Pancreas (tissue), 10 donors: ENCODE results near the gene TSPEAR. TPM values are rescaled to one million over a fixed set of nuclear protein-coding genes. Genes with fewer than 3 reads are reported as not detected.
"Not testable (repeated sequence)": the region's sequence is repeated elsewhere in the genome, so short reads cannot be mapped to it uniquely, and the experiment has no call there.

ENCODE experiments used
- ATAC-seq, 4 donors: fragments of 200-7000 bp; cut with Tn5 transposase; one replicate each; pipeline versions ENCODE4 v1.8.0 to v1.9.1; 2020; ENCODE audit warnings: mild to moderate bottlenecking in 4 of 4, moderate library complexity in 4 of 4
- DNase-seq, 6 donors: peaks; one replicate each; pipeline ENCODE4 v3.0.0-alpha.2; 2020
- FAIRE-seq: peaks from 2 replicates; lab custom pipeline; 2012; peaks lifted over from hg19 to GRCh38; lab: Jason Lieb, UNC
- H3K27ac ChIP-seq, 4 donors: fragments of 200-600 bp; sonication (generic); 1 replicate in 3 of 4; 2 replicates in 1 of 4; pipeline versions ENCODE4 v1.5.0 to v1.8.0; 2020
- H3K27me3 ChIP-seq, 4 donors: fragments of 200-600 bp; one replicate each; pipeline ENCODE4 v1.8.0; 2021
- H3K36me3 ChIP-seq, 3 donors: fragments of 200-600 bp; sonication (generic) in 1 of 3; one replicate each; pipeline versions ENCODE4 v1.5.0 to v1.8.0; 2020 to 2021
- H3K4me1 ChIP-seq, 3 donors: fragments of 200-600 bp; one replicate each; pipeline ENCODE4 v1.8.0; 2021
- H3K4me3 ChIP-seq, 4 donors: fragments of 200-600 bp; sonication (generic) in 2 of 4; one replicate each; pipeline versions ENCODE4 v1.5.0 to v1.8.0; 2020 to 2021
- H3K9me3 ChIP-seq, 4 donors: fragments of 200-600 bp; one replicate each; pipeline ENCODE4 v1.8.0; 2021
- WGBS, 2 donors: extraction: QIAGEN DNeasy Blood & Tissue Kit; methylation state at CpG; one replicate each; pipeline ENCODE4 v1.1.7; 2013; 5-methylcytosine and 5-hydroxymethylcytosine counted together
- intact Hi-C, 3 donors: fragments of 100-400 bp; cut with DNase I; formaldehyde crosslinking; loops; one replicate each; pipeline versions ENCODE4 v1.11.1 to v1.14.2; 2022
- polyA plus RNA-seq, 2 donors: library from polyadenylated mRNA; stranded (reverse); fragments of 200-250 nt; gene quantifications; one replicate each; pipeline ENCODE4 v1.2.3, GENCODE V29; 2013
- total RNA-seq, 6 donors: library from RNA; stranded (reverse); fragmentation: NEBNext Ultra II Directional in 4 of 6; extraction: Animal tissue kit (Norgen Biotek cat#: 25700) in 4 of 6; gene quantifications; one replicate each; pipeline versions ENCODE4 v1.2.1 to v1.2.4, GENCODE V29; 2021 to 2023
- TF ChIP-seq, protein P1 (sequence below), 4 donors: fragments of 200-600 bp; sonication (generic) in 3 of 4; IDR thresholded peaks; one replicate each; pipeline versions ENCODE4 v1.5.0 to v1.8.0; 2021; ENCODE audit warnings: antibody characterized with exemption in 4 of 4
- donor health status: healthy with polysubstance abuse.
- donor health status: DM: no; HTN: no; CAD: no; lungs with moderate emphysema.
- donor health status: DM: no; HTN: no; CAD: no.
- donor health status: control.
- donor health status: control.
- donor health status: Bipolar disorder and iron deficiency.
- donor health status: DM: yes; HTN: yes; CAD: no.
- donor health status: DM: no; HTN: no; CAD: no.
- donor health status: DM: no; HTN: no; CAD: no.
- donor health status: DM: yes; HTN: yes; CAD: no.

TSPEAR gene
- total and polyA plus RNA-seq, 8 donors = 0.05 to 1.4 (median 0.25) TPM; not detected in 1

DNA sequence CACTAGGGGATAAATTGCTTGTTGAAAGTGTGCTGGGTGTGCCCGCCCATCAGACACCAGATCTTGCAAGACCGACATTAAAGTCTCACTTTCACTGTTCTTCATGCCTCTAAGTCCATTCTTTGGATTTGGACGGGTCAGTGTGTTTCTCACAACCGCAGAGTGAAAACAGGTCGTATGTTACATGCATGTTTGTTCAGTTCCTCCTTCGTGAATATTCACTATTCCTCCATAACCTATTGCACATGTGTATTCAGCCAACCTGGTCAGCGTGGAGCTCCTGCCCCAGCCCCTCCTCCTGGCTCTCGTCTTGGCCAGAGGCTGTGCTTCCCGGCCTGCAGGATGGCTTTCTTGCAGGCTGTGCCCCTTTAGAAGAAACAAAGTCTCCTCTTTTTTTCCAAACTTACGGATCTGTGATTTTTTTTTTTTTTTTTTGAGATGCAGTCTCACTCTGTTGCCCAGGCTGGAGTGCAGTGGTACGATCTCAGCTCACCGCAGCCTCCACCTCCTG, 116.9 kb downstream of the TSPEAR start:
- Histone ChIP-seq H3K27ac (no peak overlapping the region), H3K4me1 (no peaks in the 10 kb centered on the region), H3K27me3 (no peaks in the 10 kb centered on the region), H3K9me3 (no peaks in the 10 kb centered on the region), H3K4me3 (no peak overlapping the region), H3K36me3 (no peaks in the 10 kb centered on the region)
- TF ChIP-seq, protein P1, sequence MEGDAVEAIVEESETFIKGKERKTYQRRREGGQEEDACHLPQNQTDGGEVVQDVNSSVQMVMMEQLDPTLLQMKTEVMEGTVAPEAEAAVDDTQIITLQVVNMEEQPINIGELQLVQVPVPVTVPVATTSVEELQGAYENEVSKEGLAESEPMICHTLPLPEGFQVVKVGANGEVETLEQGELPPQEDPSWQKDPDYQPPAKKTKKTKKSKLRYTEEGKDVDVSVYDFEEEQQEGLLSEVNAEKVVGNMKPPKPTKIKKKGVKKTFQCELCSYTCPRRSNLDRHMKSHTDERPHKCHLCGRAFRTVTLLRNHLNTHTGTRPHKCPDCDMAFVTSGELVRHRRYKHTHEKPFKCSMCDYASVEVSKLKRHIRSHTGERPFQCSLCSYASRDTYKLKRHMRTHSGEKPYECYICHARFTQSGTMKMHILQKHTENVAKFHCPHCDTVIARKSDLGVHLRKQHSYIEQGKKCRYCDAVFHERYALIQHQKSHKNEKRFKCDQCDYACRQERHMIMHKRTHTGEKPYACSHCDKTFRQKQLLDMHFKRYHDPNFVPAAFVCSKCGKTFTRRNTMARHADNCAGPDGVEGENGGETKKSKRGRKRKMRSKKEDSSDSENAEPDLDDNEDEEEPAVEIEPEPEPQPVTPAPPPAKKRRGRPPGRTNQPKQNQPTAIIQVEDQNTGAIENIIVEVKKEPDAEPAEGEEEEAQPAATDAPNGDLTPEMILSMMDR (IDR thresholded peaks at IDR 0.05) = no peak
- no peak for FAIRE-seq
- ATAC-seq = no peak
- intact Hi-C loops = no loop called here
- 63 to 72% methylated on average over 12 of the region's 12 CpGs for WGBS, 2 donors
- no peak for DNase-seq

DNA sequence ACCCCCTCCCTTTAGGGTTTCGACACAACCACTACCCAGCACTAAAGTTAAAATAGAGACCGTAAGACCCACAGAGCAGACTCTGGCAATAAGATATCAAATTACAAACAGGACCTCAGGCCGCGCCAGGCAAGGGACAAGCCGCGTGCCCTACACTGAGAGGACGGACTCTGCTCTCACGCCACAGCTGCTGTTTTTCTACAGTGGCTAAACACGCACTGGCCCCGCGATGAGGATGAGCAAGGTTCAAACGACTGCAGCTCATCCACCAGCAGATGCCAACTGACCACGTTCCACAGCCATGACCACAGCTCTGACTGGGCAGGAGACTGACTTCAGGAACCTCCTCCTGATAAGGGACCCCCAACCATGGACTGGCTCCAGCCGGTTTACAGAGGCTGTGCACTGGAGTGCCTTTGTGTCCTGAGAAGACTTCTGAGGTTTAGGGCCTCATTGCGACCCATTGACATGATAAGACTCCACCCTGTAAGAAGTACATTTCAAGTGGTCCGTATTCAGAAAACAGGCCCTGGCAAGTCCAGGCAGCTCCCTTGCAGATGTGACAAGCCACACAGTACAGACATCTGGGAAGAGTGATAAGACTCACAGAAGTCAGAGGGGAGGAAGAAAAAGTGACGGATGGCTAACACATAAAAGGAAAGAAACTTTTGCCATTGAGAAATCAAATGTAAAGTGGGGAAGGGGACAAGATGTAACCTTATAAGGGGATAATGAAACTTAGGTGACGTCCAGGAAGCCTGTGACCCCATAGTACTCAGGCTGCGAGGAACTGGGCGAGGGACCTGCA, 117.6 kb downstream of the TSPEAR start:
- WGBS, 2 donors = 32 to 42% methylated on average over 20 of the region's 20 CpGs

DNA sequence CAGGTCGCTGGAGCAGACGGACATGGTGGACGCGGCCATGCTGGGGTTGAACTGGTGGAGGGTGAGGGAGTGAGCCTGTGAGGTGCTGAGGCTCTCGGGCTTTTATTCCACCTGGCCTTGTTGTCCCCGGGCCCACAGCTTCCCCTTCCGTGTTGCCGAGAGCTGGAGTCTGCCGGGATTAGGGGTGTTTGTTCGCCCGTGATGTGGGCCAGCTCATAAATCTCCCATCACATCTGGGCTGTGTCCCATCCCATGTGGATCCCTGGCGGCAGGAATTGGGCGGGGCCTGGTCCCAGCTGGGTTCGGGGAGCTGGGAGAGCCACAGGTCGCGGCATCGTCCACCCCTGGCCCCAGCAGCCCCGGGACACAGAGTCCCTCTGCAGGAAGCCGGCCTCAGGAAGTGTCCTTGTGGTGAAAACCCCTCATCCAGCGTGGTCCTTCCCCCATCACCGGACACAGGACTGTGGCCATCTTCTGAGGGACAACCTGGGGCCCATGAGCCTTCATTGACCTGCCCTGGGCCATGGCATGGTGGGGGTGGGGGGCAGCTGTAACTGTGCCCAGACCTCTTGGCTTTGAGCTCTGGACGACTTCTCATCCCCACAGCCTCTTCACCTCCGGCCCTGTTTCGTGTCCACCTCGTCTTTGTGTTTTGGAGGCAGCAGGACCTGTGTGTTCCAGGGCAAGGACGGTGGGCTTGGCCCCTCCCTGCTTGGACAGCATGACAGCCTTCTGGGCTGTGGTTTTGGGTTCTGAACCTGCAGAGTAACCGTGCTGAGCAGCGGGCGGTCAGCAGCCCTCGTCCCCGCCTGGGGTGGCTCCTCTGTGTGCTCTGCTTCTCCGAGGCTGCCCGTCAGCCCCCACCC, 118.7 kb downstream of the TSPEAR start, which contains the start of gene KRTAP10-6:
KRTAP10-6 (minus strand) TSS at position 60 of the 866 bp plus-strand sequence; CDS start at position 39, 21 bp downstream.
- Histone ChIP-seq H3K36me3 (no peaks in the 10 kb centered on the region), H3K4me3 (no peak within 1 kb of the TSS), H3K27ac (no peak within 1 kb of the TSS), H3K9me3 (no peaks in the 10 kb centered on the region), H3K4me1 (no peaks in the 10 kb centered on the region), H3K27me3 (no peaks in the 10 kb centered on the region)
- FAIRE-seq (no peak), ATAC-seq (no peak), DNase-seq (peak in 1 of 6 donors; percentile 52)
- TF ChIP-seq, protein P1 (IDR thresholded peaks at IDR 0.05) = no peak
- 52 to 63% methylated on average over 33 of the region's 33 CpGs for WGBS, 2 donors
- intact Hi-C loops = no loop called here

More for the DNA sequence above, 117.6 kb downstream of the TSPEAR start:
- Histone ChIP-seq H3K9me3 (no peaks in the 10 kb centered on the region), H3K36me3 (no peaks in the 10 kb centered on the region), H3K27me3 (no peaks in the 10 kb centered on the region), H3K27ac (no peak overlapping the region), H3K4me3 (no peak overlapping the region), H3K4me1 (no peaks in the 10 kb centered on the region)
- ATAC-seq (peak in 1 of 4 donors; percentile 12), DNase-seq (no peak), FAIRE-seq (no peak)
- TF ChIP-seq, protein P1 (IDR thresholded peaks at IDR 0.05) = no peak
- intact Hi-C loops = no loop called here

DNA sequence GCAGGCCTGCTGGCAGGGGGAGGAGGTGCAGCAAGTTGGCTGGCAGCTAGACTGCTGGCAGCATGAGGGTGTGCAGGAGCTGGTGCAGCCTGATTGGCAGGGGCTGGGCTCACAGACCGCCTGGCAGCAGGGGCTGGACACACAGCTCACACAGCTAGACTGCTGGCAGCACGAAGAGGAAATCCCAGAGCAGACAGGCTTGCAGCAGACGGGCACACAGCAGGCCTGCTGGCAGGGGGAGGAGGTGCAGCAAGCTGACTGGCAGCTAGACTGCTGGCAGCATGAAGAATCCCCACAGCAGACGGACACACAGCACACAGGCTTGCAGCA, 119.6 kb downstream of the TSPEAR start:
- intact Hi-C loops = not testable (repeated sequence)

DNA sequence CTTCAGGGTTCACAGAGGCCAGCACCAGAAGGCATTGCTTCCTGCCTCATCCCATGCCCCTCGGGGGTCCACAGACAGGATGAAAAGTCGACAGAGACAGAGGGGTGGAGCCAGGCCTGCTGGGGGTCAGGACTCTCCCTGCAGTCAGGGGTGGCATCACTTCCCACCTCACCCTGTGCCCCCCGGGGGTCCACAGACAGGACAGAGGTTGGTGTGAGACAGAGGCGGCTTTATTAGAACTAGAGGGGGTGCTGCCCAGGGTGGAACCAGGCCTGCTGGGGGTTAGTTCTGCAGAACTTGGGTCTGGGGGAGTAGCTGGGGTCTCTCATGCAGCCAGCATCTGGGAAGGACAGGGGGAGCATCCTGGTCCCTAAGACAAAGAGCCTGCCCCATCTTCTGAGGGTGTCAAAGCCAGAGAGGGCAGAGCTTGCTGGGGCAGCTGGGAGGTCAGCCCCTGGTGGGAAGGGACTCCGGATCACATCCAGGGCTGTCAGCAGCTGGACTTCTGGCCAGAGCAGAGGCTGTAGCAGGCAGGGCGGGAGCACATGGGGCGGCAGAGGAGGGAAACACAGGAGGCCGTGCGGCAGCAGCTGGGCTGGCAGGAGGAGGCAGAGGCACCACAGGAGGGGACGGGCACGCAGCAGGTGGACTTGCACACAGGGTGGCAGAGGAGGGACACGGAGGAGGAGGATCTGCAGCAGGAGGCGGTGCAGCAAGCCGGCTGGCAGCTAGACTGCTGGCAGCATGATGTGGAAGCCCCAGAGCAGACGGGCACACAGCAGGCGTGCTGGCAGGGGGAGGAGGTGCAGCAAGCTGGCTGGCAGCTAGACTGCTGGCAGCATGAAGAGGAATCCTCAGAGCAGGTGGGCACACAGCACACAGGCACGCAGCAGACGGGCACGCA, 120.2 kb downstream of the TSPEAR start:
- DNase-seq, H3K27ac ChIP-seq, FAIRE-seq, H3K4me3 ChIP-seq, H3K4me1 ChIP-seq, ATAC-seq, H3K9me3 ChIP-seq, intact Hi-C loops, H3K36me3 ChIP-seq, H3K27me3 ChIP-seq: not testable (repeated sequence)
- 39 to 50% methylated on average over 15 to 18 of the region's 19 CpGs for WGBS, 2 donors

More for the DNA sequence above, 119.6 kb downstream of the TSPEAR start:
- peak in 1 of 6 donors; percentile 40 for DNase-seq
- H3K27ac ChIP-seq, FAIRE-seq, H3K36me3 ChIP-seq, H3K4me1 ChIP-seq, ATAC-seq, H3K4me3 ChIP-seq, H3K9me3 ChIP-seq, H3K27me3 ChIP-seq: not testable (repeated sequence)
- 13 to 32% methylated on average over 1 to 4 of the region's 4 CpGs for WGBS, 2 donors
